DND-41 (cell line): ENCODE data around the gene SEC24D.
A peak's percentile ranks its signal among the peaks of the same experiment; 100 is the strongest.

Experiments used
- ATAC-seq: fragments of 200-7000 bp; cut with Tn5 transposase; 3 replicates; pipeline ENCODE4 v1.9.1; 2021; ENCODE audit warnings: low read depth; ENCODE audit not compliant: insufficient read depth
- DNase-seq: peaks from one replicate; pipeline ENCODE4 v3.0.0-alpha.2; 2020
- H2AFZ ChIP-seq: 2 replicates; pipeline ENCODE4 v1.6.0; 2012; ENCODE audit warnings: low read depth, low read length
- H3K27ac ChIP-seq: 2 replicates; pipeline ENCODE4 v1.5.1; 2012; ENCODE audit warnings: low read length, inconsistent platforms
- H3K27me3 ChIP-seq: fragments of 200-600 bp; sonication (generic); 2 replicates; pipeline ENCODE4 v1.6.0; 2012; ENCODE audit warnings: low read length, mild to moderate bottlenecking, inconsistent platforms; ENCODE audit not compliant: insufficient read depth, poor library complexity
- H3K36me3 ChIP-seq: 2 replicates; pipeline ENCODE4 v1.5.1; 2012; ENCODE audit warnings: low read length, inconsistent platforms; ENCODE audit not compliant: insufficient read depth
- H3K4me1 ChIP-seq: 2 replicates; pipeline ENCODE4 v1.5.1; 2012; ENCODE audit warnings: mild to moderate bottlenecking, low read length; ENCODE audit not compliant: insufficient read depth
- H3K4me2 ChIP-seq: 2 replicates; pipeline ENCODE4 v1.6.0; 2012; ENCODE audit warnings: mild to moderate bottlenecking, moderate library complexity, low read length, inconsistent platforms; ENCODE audit not compliant: insufficient read depth
- H3K4me3 ChIP-seq, 2 experiments: fragments of 200-600 bp in 1 of 2; shearing (Covaris generic) in 1 of 2; 2 replicates each; pipeline ENCODE4 v1.5.1; 2012 to 2016; ENCODE audit warnings: inconsistent platforms in 2 of 2, low read length in 2 of 2, mild to moderate bottlenecking in 2 of 2, low read depth in 1 of 2, moderate library complexity in 1 of 2
- H3K79me2 ChIP-seq: 2 replicates; pipeline ENCODE4 v1.6.0; 2012; ENCODE audit warnings: low read length, inconsistent platforms; ENCODE audit not compliant: insufficient read depth
- H3K9ac ChIP-seq: 2 replicates; pipeline ENCODE4 v1.6.0; 2012; ENCODE audit warnings: low read depth, mild to moderate bottlenecking, inconsistent platforms, low read length, moderate library complexity
- H3K9me3 ChIP-seq: 2 replicates; pipeline ENCODE4 v1.5.1; 2012; ENCODE audit warnings: low read length, moderate library complexity, mild to moderate bottlenecking, inconsistent platforms; ENCODE audit not compliant: insufficient read depth, severe bottlenecking
- H4K20me1 ChIP-seq: 2 replicates; pipeline ENCODE4 v1.6.0; 2012; ENCODE audit warnings: low read length; ENCODE audit not compliant: insufficient read depth
- CTCF ChIP-seq: IDR thresholded peaks from 2 replicates; pipeline ENCODE4 v1.5.1; 2012; ENCODE audit warnings: borderline replicate concordance, low read length, moderate library complexity, mild to moderate bottlenecking; ENCODE audit not compliant: poor library complexity, severe bottlenecking; ENCODE audit errors: extremely low read depth
- EZH2 ChIP-seq: IDR thresholded peaks from 3 replicates; pipeline ENCODE4 v1.6.1; 2012; ENCODE audit warnings: borderline replicate concordance, low read depth, mild to moderate bottlenecking, moderate library complexity, low read length, inconsistent platforms; ENCODE audit not compliant: severe bottlenecking

Gene SEC24D

GRCh38 chr4:118843237-118843636 is 7.3 kb upstream of the SEC24D start:
- Histone ChIP-seq H3K4me1 (no peaks in the 10 kb centered on the region), H3K36me3 (no peaks in the 10 kb centered on the region), H3K9me3 (no peaks in the 10 kb centered on the region), H2AFZ (0 out of 2 replicates have a peak overlapping the region, but pooled peaks have one; percentile 1), H4K20me1 (no peaks in the 10 kb centered on the region), H3K79me2 (no peaks in the 10 kb centered on the region), H3K27me3 (no peaks in the 10 kb centered on the region), H3K27ac (no peak overlapping the region), H3K4me3 (no peak overlapping the region), H3K4me2 (no peak overlapping the region), H3K9ac (no peak overlapping the region)
- no peak for DNase-seq
- TF ChIP-seq CTCF, result no peak
- TF ChIP-seq EZH2, result no peak
- no peak for ATAC-seq

- no peak overlapping the region for H3K4me2 ChIP-seq
Observed at GRCh38 chr4:118842055-118842454, 6.1 kb upstream of the SEC24D start.

GRCh38 chr4:118839221-118839927 is 3.4 kb upstream of the SEC24D start:
- Histone ChIP-seq H3K9me3 (no peaks in the 10 kb centered on the region), H4K20me1 (no peaks in the 10 kb centered on the region), H3K9ac (no peak overlapping the region), H3K27ac (no peak overlapping the region), H3K79me2 (peaks cover 14% of the 10 kb centered on the region), H2AFZ (no peak overlapping the region), H3K4me2 (no peak overlapping the region), H3K4me1 (peaks cover 17% of the 10 kb centered on the region), H3K27me3 (no peaks in the 10 kb centered on the region), H3K36me3 (no peaks in the 10 kb centered on the region; the same call in 1 of the 2 replicates), H3K4me3 (no peak overlapping the region)
- DNase-seq (no peak), ATAC-seq (no peak)
- TF ChIP-seq EZH2 (no peak), CTCF (no peak)

More at GRCh38 chr4:118842055-118842454, 6.1 kb upstream of the SEC24D start:
- Histone ChIP-seq H3K36me3 (no peaks in the 10 kb centered on the region), H3K4me3 (no peak overlapping the region), H3K4me1 (peaks cover 1% of the 10 kb centered on the region), H3K9ac (no peak overlapping the region), H4K20me1 (no peaks in the 10 kb centered on the region), H2AFZ (no peak overlapping the region), H3K27me3 (no peaks in the 10 kb centered on the region), H3K9me3 (no peaks in the 10 kb centered on the region), H3K79me2 (no peaks in the 10 kb centered on the region), H3K27ac (no peak overlapping the region)
- TF ChIP-seq CTCF, result no peak
- DNase-seq (no peak), ATAC-seq (no peak)
